HG02981 (cell line): ENCODE data around the gene MARCHF5.
"Not testable (repeated sequence)": the region's sequence is repeated elsewhere in the genome, so short reads cannot be mapped to it uniquely, and the experiment has no call there.

ENCODE experiments used
- ATAC-seq: cut with Tn5 transposase; IDR thresholded peaks from one replicate; pipeline ENCODE4 v1.9.1; 2021; ENCODE audit warnings: mild to moderate bottlenecking, moderate library complexity; ENCODE audit not compliant: unreplicated experiment

The MARCHF5 gene

GRCh38 chr10:92304061-92304460, 13.1 kb downstream of the MARCHF5 start:
- no peak for ATAC-seq

DNA sequence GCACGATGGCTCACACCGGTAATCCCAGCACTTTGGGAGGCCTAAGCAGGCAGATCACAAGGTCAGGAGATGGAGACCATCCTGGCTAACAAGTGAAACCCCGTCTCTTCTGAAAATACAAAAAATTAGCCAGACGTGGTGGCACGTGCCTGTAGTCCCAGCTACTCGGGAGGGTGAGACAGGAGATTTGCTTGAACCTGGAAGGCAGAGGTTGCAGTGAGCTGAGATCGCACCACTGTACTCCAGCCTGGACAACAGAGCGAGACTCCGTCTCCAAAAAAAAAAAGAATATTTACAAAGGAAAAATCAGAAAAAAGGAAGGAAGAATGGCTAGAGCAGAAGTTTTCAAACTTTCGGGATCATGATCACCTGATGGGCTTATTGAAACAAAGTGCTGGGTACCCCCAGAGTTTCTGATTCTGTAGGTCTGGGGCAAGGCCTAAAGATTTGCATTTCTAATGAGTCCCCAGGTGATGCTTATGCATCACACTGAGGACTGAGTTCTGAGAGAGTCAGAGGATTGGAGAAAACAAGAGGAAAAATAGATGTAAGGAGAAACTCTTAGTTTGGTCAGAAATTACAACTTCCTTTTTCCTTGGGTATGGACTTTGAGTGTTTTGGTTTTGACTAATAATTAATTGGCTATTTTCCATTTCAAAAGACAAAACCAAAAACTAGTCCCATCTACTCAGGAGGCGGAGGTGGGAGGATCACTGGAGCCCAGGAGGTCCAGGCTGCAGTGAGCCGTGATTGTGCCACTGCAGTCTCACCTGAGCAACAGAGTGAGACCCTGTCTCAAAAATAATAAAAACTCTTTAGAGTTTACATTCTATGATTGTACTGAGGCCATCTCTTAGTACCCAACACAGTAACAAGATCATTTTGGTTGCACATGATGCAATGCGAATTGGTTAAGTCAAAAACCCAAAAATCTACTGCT, 14.4 kb downstream of the MARCHF5 start:
- ATAC-seq, result no peak

DNA sequence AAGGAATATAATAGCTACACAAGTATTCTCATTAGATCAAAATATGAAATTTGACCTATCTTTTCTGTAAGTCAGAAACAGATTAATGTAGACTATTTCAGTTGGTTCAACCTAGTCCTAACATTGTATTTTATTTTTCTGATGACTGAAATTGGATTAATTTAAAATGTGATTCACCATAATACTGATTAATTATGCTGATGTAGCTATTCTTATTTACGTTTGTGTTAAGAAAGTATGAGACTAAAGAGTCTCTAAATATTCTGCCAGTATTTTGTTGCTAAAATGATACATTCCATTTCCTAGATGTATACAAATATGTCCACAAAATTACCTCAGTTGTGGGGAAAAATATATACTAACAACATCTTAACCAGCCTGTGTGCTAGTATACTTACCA, 18.3 kb downstream of the MARCHF5 start:
- no peak for ATAC-seq

GRCh38 chr10:92313750-92314149, 22.8 kb downstream of the MARCHF5 start:
- ATAC-seq, result no peak

DNA sequence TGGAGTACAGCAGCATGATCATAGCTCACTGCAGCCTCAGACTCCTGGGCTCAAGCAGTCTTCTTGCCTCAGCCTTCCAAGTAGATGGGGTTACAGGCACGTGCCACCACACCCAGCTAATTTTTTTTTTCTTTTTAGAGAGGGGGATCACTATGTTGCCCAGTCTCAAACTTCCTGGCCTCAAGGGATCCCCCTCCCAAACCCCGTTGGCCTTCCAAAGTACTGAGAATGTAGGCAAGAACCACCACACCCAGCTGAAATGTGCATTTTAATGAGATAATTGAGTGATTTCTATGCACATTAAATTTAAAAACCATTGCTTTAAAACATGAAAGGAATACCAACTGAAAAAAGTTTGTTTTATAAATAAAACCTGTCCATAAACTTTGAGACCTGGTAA, 25.6 kb downstream of the MARCHF5 start:
- no peak for ATAC-seq

- ATAC-seq, result no peak
Measured at GRCh38 chr10:92323079-92323478, 32.1 kb downstream of the MARCHF5 start.

GRCh38 chr10:92327445-92328433, 36.8 kb downstream of the MARCHF5 start:
- ATAC-seq, result no peak

GRCh38 chr10:92328993-92329392, 38.0 kb downstream of the MARCHF5 start:
- no peak for ATAC-seq

GRCh38 chr10:92329927-92330326, 39.0 kb downstream of the MARCHF5 start:
- ATAC-seq, result not testable (repeated sequence)

GRCh38 chr10:92342796-92343195, 51.8 kb downstream of the MARCHF5 start:
- ATAC-seq, result no peak

DNA sequence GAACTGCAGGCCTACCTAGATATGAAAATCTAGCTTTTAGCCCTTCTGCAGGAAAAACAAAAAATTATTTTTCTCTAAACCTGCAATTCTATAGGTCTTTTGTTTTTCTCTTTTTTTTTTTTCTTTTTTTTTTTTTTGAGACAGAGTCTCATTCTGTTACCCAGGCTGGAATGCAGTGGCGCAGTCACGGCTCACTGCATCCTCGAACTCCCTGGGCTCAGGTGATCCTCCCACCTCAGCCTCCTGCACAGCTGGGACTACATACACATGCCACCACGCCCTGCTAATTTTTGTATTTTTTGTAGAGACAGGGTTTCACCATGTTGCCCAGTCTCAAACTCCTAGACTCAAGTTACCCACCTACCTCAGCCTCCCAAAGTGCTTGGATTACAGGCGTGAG, 54.6 kb downstream of the MARCHF5 start:
- not testable (repeated sequence) for ATAC-seq

DNA sequence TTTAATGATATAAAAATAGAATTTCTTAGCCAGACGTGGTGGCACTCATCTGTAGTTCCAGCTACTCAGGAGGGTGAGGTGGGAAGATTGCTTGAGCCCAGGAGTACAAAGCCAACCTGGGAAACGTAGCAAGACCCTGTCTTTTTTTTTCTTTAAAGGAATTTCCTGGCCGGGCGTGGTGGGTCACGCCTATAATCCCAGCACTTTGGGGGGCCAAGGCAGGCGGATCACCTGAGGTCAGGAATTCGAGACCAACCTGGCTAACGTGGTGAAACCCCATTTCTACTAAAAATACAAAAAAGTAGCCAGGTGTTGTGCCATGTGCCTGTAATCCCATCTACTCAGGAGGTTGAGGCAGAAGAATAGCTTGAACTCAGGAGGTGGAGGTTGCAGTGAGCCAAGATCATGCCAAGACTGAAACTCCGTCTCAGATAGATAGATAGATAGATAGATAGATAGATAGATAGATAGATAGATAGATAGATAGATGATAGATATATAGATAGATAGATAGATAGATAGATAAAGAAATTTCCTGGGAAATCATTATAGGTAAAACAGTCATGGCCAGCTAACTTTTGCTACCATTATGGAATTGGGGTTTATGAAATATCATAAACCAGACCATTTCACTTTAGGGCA, 56.2 kb downstream of the MARCHF5 start:
- ATAC-seq, result not testable (repeated sequence)

DNA sequence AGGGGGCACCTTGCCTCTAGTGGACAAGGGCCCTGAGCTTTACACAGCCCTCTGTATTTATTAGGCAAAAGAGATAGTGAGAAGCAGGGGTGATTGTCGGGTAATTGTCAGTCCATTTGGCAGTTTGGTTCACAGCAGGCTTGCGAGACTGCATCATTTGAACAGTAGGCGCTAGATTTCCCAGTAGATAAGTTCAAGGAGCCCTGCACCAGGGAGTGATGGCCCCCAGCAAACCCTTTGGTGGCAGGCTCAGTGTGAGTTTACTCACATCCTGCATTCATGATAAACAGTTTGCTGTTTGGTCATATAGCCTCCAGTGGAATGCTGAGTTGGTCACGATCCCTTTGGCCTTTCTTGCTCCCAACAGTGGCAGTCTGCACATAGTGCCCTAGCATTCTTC, 59.4 kb downstream of the MARCHF5 start:
- ATAC-seq, result no peak

DNA sequence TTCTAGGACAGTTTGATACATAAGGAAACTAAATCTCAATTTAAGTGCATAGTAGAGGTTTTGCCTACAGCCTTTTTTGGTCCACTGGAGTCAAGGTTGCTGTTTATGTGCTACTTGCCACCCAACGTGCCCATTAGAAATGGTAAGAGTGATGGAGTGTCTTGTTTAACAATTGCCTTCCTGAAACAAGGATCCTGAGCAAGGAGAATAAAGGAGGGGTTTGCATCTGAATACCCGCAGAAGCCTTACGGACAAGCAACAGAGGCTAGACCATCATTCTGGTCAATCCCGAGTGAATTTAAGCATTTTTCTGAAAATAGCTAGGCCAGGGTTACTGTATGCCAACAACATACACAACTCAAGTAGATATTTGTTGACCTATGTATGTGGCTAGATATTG, 63.6 kb downstream of the MARCHF5 start:
- ATAC-seq, result no peak

- ATAC-seq, result no peak
Measured at GRCh38 chr10:92356041-92356440, 65.1 kb downstream of the MARCHF5 start.

DNA sequence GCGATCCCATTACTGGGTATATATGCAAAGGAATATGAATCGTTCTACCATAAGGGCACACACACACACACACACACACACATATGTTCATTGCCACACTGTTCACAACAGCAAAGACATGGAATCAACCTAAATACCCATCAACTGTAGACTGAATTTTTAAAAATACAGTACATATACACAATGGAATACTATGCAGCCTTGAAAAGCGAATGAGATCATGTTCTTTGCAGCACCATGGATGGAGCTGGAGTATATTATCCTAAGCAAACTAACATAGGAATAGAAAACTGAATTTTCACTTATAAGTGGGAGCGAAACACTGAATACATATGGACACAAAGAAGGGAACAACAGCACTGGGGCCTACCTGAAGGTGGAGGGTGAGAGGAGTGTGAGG, 72.5 kb downstream of the MARCHF5 start:
- ATAC-seq, result no peak

DNA sequence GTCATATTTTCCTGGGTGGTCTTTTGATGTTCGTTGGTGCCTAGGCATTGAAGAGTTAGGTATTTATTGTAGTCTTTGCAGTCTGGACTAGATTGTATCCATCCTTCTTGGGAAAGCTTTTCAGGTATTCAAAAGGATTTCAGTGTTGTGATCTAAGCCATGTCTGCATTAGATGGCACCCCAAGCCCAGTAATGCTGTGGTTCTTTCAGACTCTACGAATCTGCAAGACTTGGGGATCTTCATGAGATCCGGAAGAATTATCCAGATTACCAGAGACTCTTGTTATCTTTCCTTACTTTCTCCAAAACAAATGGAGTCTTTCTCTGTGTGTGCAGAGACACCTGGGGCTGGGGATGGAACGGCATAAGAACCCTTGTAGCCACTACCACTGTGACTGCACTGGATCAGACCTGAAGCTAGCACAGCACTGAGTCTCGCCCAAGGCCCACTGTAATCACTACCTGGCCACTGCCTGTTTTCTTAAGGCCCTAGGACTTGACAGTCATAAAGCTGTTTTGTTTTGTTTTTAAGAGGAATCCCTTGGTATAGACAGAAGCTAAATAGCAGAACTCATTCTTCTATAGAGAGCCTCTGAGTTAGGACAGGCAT, 75.5 kb downstream of the MARCHF5 start:
- ATAC-seq, result no peak

GRCh38 chr10:92377962-92378361, 87.0 kb downstream of the MARCHF5 start:
- no peak for ATAC-seq

GRCh38 chr10:92381543-92381954, 90.6 kb downstream of the MARCHF5 start:
- ATAC-seq, result no peak

GRCh38 chr10:92382631-92383030, 91.7 kb downstream of the MARCHF5 start:
- no peak for ATAC-seq

DNA sequence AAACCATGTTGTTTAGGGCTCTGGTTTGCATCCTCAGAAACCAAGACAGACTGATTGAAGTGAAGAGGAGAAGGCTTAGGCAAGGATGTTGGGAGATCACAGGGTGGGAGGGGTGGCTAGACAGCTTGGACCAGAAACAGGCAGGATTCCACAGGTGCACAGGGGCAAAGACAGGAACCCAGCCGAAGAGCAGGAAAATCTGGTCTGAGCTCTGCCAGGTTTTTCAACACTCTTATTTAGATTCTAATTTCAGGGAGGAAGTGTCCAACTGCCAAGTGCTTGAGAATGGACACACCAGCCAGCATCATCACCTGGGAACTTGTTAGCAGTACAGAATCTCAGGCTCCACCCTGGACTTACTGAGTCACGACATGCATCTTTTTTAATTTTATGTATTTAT, 93.8 kb downstream of the MARCHF5 start:
- ATAC-seq, result no peak
